NB4 (cell line): ENCODE measurements around the gene EXOC3.

ENCODE experiments used
- CTCF ChIP-seq: IDR thresholded peaks from one replicate; pipeline ENCODE4 v1.5.1; 2012; ENCODE audit warnings: low read depth, low read length
- MYC ChIP-seq: IDR thresholded peaks from 2 replicates; pipeline ENCODE4 v1.6.1; 2011; ENCODE audit warnings: low read depth, low read length

- TF ChIP-seq CTCF = no peak
- no peak for TF ChIP-seq MYC
These were observed 46.4 kb upstream of the EXOC3 start for GRCh38 chr5:396531-396961.
